ENCODE measurements around the gene PPP3R1.

DNA sequence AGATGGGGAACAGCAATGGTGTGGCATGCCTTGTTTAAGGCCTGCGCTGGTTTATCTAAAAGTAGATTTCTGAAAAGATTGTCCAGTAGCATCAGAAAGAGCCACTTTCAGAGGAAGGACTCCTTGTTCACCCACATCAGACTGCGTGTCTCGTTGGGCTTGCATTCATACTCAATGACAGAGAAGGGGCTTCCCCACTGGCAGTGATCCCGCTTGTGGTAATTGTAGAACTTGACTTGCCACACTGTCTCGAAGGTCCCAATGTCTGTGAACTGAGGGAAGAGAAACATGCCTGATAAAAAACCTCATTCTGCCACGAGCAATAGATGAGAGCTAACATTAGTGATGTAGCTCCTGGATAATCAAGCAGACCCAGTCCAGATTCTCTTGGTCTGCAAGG is 41.4 kb upstream of the PPP3R1 start:
- TF ChIP-seq CTCF (IDR thresholded peaks at IDR 0.05 in 8 of 11, conservative IDR thresholded peaks at IDR 0.05 in 3 of 11) (no peak), POLR2A (IDR thresholded peaks at IDR 0.05) (no peak)

All from spleen (tissue), 7 donors.